HCT116 (cell line): ENCODE results near the gene TEX30. TPM values are rescaled to one million over a fixed set of nuclear protein-coding genes. Genes with fewer than 3 reads are reported as not detected.

Experiments used
- total RNA-seq: library from RNA; stranded (reverse); gene quantifications from one replicate; pipeline ENCODE4 v1.2.1, GENCODE V29; 2021; ENCODE audit not compliant: unreplicated experiment

Gene TEX30
- total RNA-seq, 1 experiment from 2014 or later, result 22.3 TPM

Other genes starting within 250 kb of the TEX30 start
- 36.7 TPM for gene TPP2, start 176.8 kb downstream of the TEX30 start, total RNA-seq
- gene METTL21C, start 78.7 kb downstream of the TEX30 start, total RNA-seq, result not detected
- 4.8 TPM for gene POGLUT2, start 25.2 kb upstream of the TEX30 start, total RNA-seq
- gene BIVM, start 25.3 kb upstream of the TEX30 start, total RNA-seq, result 11.3 TPM
- 25.6 TPM for gene ERCC5, start 72.2 kb upstream of the TEX30 start, total RNA-seq